Astrocyte (in vitro differentiated cells and primary cell): ENCODE results near the gene IQGAP2. TPM values are rescaled to one million over a fixed set of nuclear protein-coding genes. Genes with fewer than 3 reads are reported as not detected.

Experiments
- DNase-seq: peaks from one replicate; pipeline ENCODE4 v3.0.0-alpha.2; 2010; ENCODE audit warnings: low read depth
- FAIRE-seq: peaks from 2 replicates; lab custom pipeline; 2011; peaks lifted over from hg19 to GRCh38; lab: Jason Lieb, UNC
- H2AFZ ChIP-seq: 2 replicates; pipeline ENCODE4 v1.6.0; 2012; ENCODE audit warnings: low read depth, low read length, inconsistent platforms
- H3K27ac ChIP-seq: 2 replicates; pipeline ENCODE4 v1.5.1; 2011; ENCODE audit warnings: low read depth, low read length, inconsistent platforms
- H3K27me3 ChIP-seq: 2 replicates; pipeline ENCODE4 v1.6.0; 2011; ENCODE audit warnings: low read length, inconsistent platforms; ENCODE audit not compliant: insufficient read depth
- H3K36me3 ChIP-seq: 2 replicates; pipeline ENCODE4 v1.5.1; 2011; ENCODE audit warnings: low read length, inconsistent platforms; ENCODE audit not compliant: insufficient read depth
- H3K4me1 ChIP-seq: 2 replicates; pipeline ENCODE4 v1.5.1; 2011; ENCODE audit warnings: low read length, inconsistent platforms; ENCODE audit not compliant: insufficient read depth
- H3K4me2 ChIP-seq: 2 replicates; pipeline ENCODE4 v1.6.0; 2012; ENCODE audit warnings: low read length, inconsistent platforms
- H3K4me3 ChIP-seq: 2 replicates; pipeline ENCODE4 v1.5.1; 2011; ENCODE audit warnings: low read depth, mild to moderate bottlenecking, low read length, inconsistent platforms; ENCODE audit not compliant: insufficient read depth
- H3K79me2 ChIP-seq: 2 replicates; pipeline ENCODE4 v1.6.0; 2012; ENCODE audit warnings: mild to moderate bottlenecking, low read length, inconsistent platforms; ENCODE audit not compliant: insufficient read depth
- H3K9ac ChIP-seq: 2 replicates; pipeline ENCODE4 v1.6.0; 2012; ENCODE audit warnings: mild to moderate bottlenecking, low read length, inconsistent platforms
- H3K9me3 ChIP-seq: 2 replicates; pipeline ENCODE4 v1.5.1; 2012; ENCODE audit warnings: low read depth, mild to moderate bottlenecking, low read length, inconsistent platforms; ENCODE audit not compliant: insufficient read depth
- H4K20me1 ChIP-seq: 2 replicates; pipeline ENCODE4 v1.6.0; 2012; ENCODE audit warnings: low read length, inconsistent platforms; ENCODE audit not compliant: insufficient read depth
- H3K27ac Mint-ChIP-seq: one replicate; pipeline ENCODE4 v1.8.0; 2021; ENCODE audit warnings: mild to moderate bottlenecking, mixed read lengths; ENCODE audit not compliant: unreplicated experiment
- H3K27me3 Mint-ChIP-seq: one replicate; pipeline ENCODE4 v1.8.0; 2021; ENCODE audit warnings: low read depth, mixed read lengths; ENCODE audit not compliant: unreplicated experiment
- H3K36me3 Mint-ChIP-seq: one replicate; pipeline ENCODE4 v1.8.0; 2021; ENCODE audit warnings: low read depth, mixed read lengths; ENCODE audit not compliant: unreplicated experiment
- H3K4me1 Mint-ChIP-seq: one replicate; pipeline ENCODE4 v1.8.0; 2021; ENCODE audit warnings: low read depth, mixed read lengths; ENCODE audit not compliant: unreplicated experiment
- H3K4me3 Mint-ChIP-seq: one replicate; pipeline ENCODE4 v1.8.0; 2021; ENCODE audit warnings: mild to moderate bottlenecking, moderate library complexity, mixed read lengths; ENCODE audit not compliant: unreplicated experiment
- H3K9me3 Mint-ChIP-seq: one replicate; pipeline ENCODE4 v1.8.0; 2021; ENCODE audit warnings: mild to moderate bottlenecking, mixed read lengths; ENCODE audit not compliant: unreplicated experiment
- EZH2 ChIP-seq: IDR thresholded peaks from 2 replicates; pipeline ENCODE4 v1.6.1; 2012; ENCODE audit warnings: mild to moderate bottlenecking, low read length, inconsistent platforms; ENCODE audit not compliant: insufficient read depth
- total RNA-seq: library from RNA; stranded (reverse); gene quantifications from 2 replicates; pipeline ENCODE4 v1.2.1, GENCODE V29; 2021
- TF ChIP-seq, protein P1 (sequence below): IDR thresholded peaks from 2 replicates; pipeline ENCODE4 v1.5.1; 2011; ENCODE audit warnings: low read depth, mild to moderate bottlenecking, inconsistent platforms, low read length, moderate library complexity; ENCODE audit not compliant: insufficient read depth

Gene IQGAP2
- total RNA-seq, 1 donor from 2014 or later, result 2.9 TPM

DNA sequence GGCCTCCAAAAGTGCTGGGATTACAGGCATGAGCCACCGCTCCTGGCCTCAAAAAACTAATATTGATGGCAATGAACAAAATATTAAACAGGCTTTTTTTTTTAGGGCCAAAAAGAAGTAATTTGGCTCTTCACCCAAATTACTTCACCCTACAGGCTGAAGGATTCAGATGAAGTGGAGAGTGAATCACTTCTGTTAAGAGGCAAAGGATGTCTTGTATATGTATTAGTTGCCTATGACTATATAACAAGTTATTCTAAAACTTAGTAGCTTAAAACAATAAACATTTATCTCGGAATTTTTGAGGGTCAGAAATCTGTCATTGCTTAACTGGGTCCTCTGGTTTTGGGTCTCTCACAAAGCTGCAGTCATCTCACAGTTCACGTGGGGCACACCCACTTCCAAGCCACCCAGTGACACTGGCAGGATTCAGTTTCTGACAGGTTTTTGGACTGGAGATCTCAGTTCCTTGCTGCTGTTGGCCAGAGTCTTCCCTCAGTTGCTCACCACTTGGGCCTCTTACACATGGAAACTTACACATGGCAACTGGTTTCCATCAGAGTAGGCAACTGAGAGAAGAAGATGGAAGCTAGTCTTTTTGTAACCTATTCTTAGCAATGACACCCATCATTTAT is 66.7 kb downstream of the IQGAP2 start:
- H3K4me2 ChIP-seq, result no peak overlapping the region

DNA sequence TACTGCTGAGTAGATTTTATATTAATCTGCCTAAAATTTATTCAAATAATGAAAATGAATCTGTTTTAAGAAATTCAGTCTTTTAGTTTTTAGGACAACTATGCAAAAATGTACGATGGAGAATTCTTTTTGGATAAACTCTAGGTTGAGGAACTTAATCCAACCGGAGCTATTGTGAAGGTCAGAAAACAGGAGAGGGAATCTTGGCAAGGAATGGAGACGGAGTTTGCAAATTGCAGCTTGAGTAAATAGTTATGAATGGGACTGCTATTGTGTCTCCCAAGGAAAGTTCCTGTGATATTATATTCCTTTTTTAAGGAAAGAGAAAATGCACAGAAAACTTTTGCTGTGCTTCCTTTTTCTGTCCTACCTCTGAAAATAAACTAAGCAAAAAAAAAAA is 67.9 kb downstream of the IQGAP2 start:
- no peak overlapping the region for H2AFZ ChIP-seq
- no peak overlapping the region for H3K4me3 ChIP-seq
- Mint-ChIP-seq H3K36me3 (no peaks in the 10 kb centered on the region), H3K4me3 (no peak overlapping the region), H3K4me1 (no peaks in the 10 kb centered on the region), H3K9me3 (no peaks in the 10 kb centered on the region), H3K27ac (no peak overlapping the region), H3K27me3 (peaks cover 4% of the 10 kb centered on the region)
- H3K27ac ChIP-seq, result no peak overlapping the region
- no peak overlapping the region for H3K9ac ChIP-seq
- H3K4me1 ChIP-seq, result no peaks in the 10 kb centered on the region
- H4K20me1 ChIP-seq, result no peaks in the 10 kb centered on the region
- H3K79me2 ChIP-seq, result no peaks in the 10 kb centered on the region
- H3K4me2 ChIP-seq, result no peak overlapping the region
- H3K9me3 ChIP-seq, result no peaks in the 10 kb centered on the region
- H3K36me3 ChIP-seq, result no peaks in the 10 kb centered on the region
- FAIRE-seq (no peak), DNase-seq (no peak)
- no peaks in the 10 kb centered on the region for H3K27me3 ChIP-seq
- TF ChIP-seq, protein P1, sequence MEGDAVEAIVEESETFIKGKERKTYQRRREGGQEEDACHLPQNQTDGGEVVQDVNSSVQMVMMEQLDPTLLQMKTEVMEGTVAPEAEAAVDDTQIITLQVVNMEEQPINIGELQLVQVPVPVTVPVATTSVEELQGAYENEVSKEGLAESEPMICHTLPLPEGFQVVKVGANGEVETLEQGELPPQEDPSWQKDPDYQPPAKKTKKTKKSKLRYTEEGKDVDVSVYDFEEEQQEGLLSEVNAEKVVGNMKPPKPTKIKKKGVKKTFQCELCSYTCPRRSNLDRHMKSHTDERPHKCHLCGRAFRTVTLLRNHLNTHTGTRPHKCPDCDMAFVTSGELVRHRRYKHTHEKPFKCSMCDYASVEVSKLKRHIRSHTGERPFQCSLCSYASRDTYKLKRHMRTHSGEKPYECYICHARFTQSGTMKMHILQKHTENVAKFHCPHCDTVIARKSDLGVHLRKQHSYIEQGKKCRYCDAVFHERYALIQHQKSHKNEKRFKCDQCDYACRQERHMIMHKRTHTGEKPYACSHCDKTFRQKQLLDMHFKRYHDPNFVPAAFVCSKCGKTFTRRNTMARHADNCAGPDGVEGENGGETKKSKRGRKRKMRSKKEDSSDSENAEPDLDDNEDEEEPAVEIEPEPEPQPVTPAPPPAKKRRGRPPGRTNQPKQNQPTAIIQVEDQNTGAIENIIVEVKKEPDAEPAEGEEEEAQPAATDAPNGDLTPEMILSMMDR, result no peak
- no peak for TF ChIP-seq EZH2

More for the DNA sequence above, 66.7 kb downstream of the IQGAP2 start:
- no peak for FAIRE-seq
- Mint-ChIP-seq H3K4me3 (no peak overlapping the region), H3K27me3 (peaks cover 1% of the 10 kb centered on the region), H3K27ac (no peak overlapping the region), H3K9me3 (no peaks in the 10 kb centered on the region), H3K36me3 (no peaks in the 10 kb centered on the region), H3K4me1 (no peaks in the 10 kb centered on the region)
- H2AFZ ChIP-seq, result no peak overlapping the region
- H3K36me3 ChIP-seq, result no peaks in the 10 kb centered on the region
- no peak for TF ChIP-seq EZH2
- TF ChIP-seq, protein P1, result no peak
- peak; percentile 20 for DNase-seq
- no peak overlapping the region for H3K9ac ChIP-seq
- H3K27me3 ChIP-seq, result no peaks in the 10 kb centered on the region
- no peaks in the 10 kb centered on the region for H3K79me2 ChIP-seq
- H3K9me3 ChIP-seq, result no peaks in the 10 kb centered on the region
- no peaks in the 10 kb centered on the region for H4K20me1 ChIP-seq
- H3K27ac ChIP-seq, result no peak overlapping the region
- no peak overlapping the region for H3K4me3 ChIP-seq
- no peaks in the 10 kb centered on the region for H3K4me1 ChIP-seq

DNA sequence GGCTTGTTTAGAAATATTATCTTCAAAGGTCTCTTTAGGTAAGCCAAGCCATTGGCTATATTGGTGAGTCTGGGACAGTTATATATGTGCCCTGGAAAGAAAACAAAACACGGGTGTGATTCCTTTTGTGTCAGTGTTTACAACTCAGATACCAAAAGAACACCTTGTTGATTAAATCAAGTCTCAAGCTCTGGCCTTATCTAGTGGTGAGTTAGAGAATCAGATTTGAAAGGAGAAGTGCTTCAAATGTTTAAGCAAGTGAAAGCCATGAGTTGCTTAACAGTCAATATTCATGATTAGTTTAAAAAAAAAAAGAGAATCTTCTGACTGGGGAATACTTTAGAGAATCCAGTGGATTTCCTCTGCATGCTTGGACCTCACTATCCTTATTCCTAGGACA is 68.3 kb downstream of the IQGAP2 start:
- H3K36me3 Mint-ChIP-seq, result no peaks in the 10 kb centered on the region
- no peak overlapping the region for H3K9ac ChIP-seq
- no peak overlapping the region for H3K27ac ChIP-seq
- H3K27me3 ChIP-seq, result no peaks in the 10 kb centered on the region
- no peak overlapping the region for H3K4me3 ChIP-seq
- H3K27ac Mint-ChIP-seq, result no peak overlapping the region
- H2AFZ ChIP-seq, result no peak overlapping the region
- H3K36me3 ChIP-seq, result no peaks in the 10 kb centered on the region
- FAIRE-seq (no peak), DNase-seq (no peak)
- H3K4me2 ChIP-seq, result no peak overlapping the region
- no peaks in the 10 kb centered on the region for H3K4me1 ChIP-seq
- no peak for TF ChIP-seq EZH2
- TF ChIP-seq, protein P1, result no peak
- H3K79me2 ChIP-seq, result no peaks in the 10 kb centered on the region
- no peaks in the 10 kb centered on the region for H3K4me1 Mint-ChIP-seq
- no peaks in the 10 kb centered on the region for H4K20me1 ChIP-seq
- H3K9me3 Mint-ChIP-seq, result no peaks in the 10 kb centered on the region
- no peaks in the 10 kb centered on the region for H3K9me3 ChIP-seq
- H3K27me3 Mint-ChIP-seq, result peaks cover 4% of the 10 kb centered on the region
- H3K4me3 Mint-ChIP-seq, result no peak overlapping the region
